H1 (cell line): ENCODE results near the gene ABCD4. TPM values are rescaled to one million over a fixed set of nuclear protein-coding genes. Genes with fewer than 3 reads are reported as not detected.
A peak's percentile ranks its signal among the peaks of the same experiment; 100 is the strongest.

Experiments
- BACH1 ChIP-seq: IDR thresholded peaks from 2 replicates; pipeline ENCODE4 v1.6.1; 2012; ENCODE audit warnings: low read length, improper control_type of control experiment
- EGR1 ChIP-seq: IDR thresholded peaks from 2 replicates; pipeline ENCODE4 v1.6.1; 2011; ENCODE audit warnings: low read depth, low read length, borderline replicate concordance
- KDM1A ChIP-seq: fragments of 200-600, 300-600 bp; sonication (generic); IDR thresholded peaks from 2 replicates; pipeline ENCODE4 v1.7.1; 2016; ENCODE audit warnings: mild to moderate bottlenecking, low read length, borderline replicate concordance
- KDM5A ChIP-seq: fragments of 200-600 bp; IDR thresholded peaks from 2 replicates; pipeline ENCODE4 v1.7.1; 2012; ENCODE audit warnings: mild to moderate bottlenecking, low read length, inconsistent platforms, mixed read lengths
- NRF1 ChIP-seq: IDR thresholded peaks from 2 replicates; pipeline ENCODE4 v1.6.1; 2011; ENCODE audit warnings: mild to moderate bottlenecking, low read depth, low read length, improper control_type of control experiment
- POLR2A ChIP-seq, 2 experiments: IDR thresholded peaks; 1 replicate in 1 of 2; 2 replicates in 1 of 2; pipeline ENCODE4 v1.6.1; 2011; ENCODE audit warnings: low read depth in 2 of 2, low read length in 2 of 2, mild to moderate bottlenecking in 2 of 2; ENCODE audit errors: control extremely low read depth in 1 of 2
- TEAD4 ChIP-seq: IDR thresholded peaks from 2 replicates; pipeline ENCODE4 v1.6.1; 2012; ENCODE audit warnings: low read depth, low read length, inconsistent platforms, mixed read lengths
- ZNF274 ChIP-seq: IDR thresholded peaks from 2 replicates; pipeline ENCODE4 v1.7.0; 2012; ENCODE audit warnings: low read length, borderline replicate concordance; ENCODE audit errors: extremely low read depth
- polyA plus RNA-seq, 7 experiments: library from polyadenylated mRNA; depleted of rRNA in 3 of 7; stranded (reverse) in 5 of 7; unstranded in 2 of 7; fragments of >200 nt in 5 of 7; fragments of 200-250 nt in 2 of 7; gene quantifications; 1 replicate in 5 of 7; 2 replicates in 1 of 7; 4 replicates in 1 of 7; pipeline versions ENCODE4 v1.2.1 to v1.2.3, GENCODE V29; 2011 to 2013; ENCODE audit warnings: missing spikeins in 2 of 7, mixed read lengths in 2 of 7
- total RNA-seq: library from RNA; stranded (reverse); fragmentation: NEBNext Ultra II Directional; extraction: Animal tissue kit (Norgen Biotek cat#: 25700); gene quantifications from 2 replicates; pipeline ENCODE4 v1.2.1, GENCODE V29; 2021
- TF ChIP-seq, protein P1 (sequence below): fragments of 300-600 bp; sonication (generic); IDR thresholded peaks from 2 replicates; pipeline ENCODE4 v1.7.1; 2012; ENCODE audit warnings: low read length, moderate library complexity, mild to moderate bottlenecking, inconsistent platforms; ENCODE audit not compliant: insufficient replicate concordance
- TF ChIP-seq, protein P2 (sequence below): IDR thresholded peaks from 2 replicates; pipeline ENCODE4 v1.6.1; 2012; ENCODE audit warnings: inconsistent platforms

The ABCD4 gene
- total and polyA plus RNA-seq, 2 of the 8 experiments (the other 6 are each of a cell fraction or from before 2014, with no cell fraction given), result 47.9 to 97.7 TPM

DNA sequence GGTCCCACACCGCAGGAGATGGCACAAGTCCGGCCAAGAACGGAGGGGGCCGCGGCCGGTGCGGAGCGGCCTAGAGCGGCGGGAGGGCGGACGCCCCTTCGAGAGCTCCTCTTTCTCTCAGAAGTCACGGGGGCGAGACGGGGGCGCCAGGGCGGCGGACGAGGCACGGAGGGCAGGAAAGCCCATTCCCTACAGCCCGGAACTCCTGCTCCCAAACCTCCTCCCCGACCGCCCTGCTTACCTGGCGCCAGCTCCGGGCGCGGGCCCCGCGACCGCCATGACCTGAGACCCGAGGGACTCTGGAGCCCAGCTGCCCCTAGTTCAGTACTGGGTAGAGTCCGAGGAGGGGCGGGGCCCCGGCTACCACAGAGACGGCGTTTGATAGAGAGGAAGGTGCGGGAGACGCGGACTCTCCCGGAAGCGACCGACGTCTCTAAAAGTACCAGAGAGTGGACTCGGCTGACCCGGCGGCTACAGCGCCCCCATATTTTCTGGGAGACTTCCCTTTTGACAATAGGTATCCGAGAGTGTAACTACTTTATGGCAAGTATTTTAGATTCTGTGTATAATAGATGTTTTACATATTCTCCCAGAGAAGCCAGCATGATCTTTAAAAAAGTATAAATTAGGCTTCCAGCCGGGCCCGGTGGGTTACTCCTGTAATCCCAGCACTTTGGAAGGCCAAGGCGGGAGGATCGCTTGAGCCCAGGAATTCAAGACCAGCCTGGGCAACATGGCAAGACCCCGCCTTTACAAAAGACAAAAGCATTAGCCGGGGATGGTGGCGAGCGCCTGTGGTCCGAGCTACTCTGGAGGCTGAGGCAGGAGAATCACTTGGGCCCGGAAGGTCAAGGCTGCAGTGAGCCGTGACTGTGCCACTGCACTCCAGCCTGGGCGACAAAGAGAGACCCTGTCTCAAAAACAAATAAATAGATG is at the start of gene ABCD4 (continued):
- TF ChIP-seq KDM1A (peak; percentile 74; the same call in 1 of the 2 replicates), BACH1 (no peak), TEAD4 (no peak), KDM5A (no peak), ZNF274 (no peak), EGR1 (peak; percentile 88), NRF1 (no peak), POLR2A (IDR thresholded peaks at IDR 0.05; ENCODE audit: control extremely low read depth in 1 of 2, low read depth in 2 of 2, low read length in 2 of 2) (peak; percentile 98 to 100)
- TF ChIP-seq, protein P1, sequence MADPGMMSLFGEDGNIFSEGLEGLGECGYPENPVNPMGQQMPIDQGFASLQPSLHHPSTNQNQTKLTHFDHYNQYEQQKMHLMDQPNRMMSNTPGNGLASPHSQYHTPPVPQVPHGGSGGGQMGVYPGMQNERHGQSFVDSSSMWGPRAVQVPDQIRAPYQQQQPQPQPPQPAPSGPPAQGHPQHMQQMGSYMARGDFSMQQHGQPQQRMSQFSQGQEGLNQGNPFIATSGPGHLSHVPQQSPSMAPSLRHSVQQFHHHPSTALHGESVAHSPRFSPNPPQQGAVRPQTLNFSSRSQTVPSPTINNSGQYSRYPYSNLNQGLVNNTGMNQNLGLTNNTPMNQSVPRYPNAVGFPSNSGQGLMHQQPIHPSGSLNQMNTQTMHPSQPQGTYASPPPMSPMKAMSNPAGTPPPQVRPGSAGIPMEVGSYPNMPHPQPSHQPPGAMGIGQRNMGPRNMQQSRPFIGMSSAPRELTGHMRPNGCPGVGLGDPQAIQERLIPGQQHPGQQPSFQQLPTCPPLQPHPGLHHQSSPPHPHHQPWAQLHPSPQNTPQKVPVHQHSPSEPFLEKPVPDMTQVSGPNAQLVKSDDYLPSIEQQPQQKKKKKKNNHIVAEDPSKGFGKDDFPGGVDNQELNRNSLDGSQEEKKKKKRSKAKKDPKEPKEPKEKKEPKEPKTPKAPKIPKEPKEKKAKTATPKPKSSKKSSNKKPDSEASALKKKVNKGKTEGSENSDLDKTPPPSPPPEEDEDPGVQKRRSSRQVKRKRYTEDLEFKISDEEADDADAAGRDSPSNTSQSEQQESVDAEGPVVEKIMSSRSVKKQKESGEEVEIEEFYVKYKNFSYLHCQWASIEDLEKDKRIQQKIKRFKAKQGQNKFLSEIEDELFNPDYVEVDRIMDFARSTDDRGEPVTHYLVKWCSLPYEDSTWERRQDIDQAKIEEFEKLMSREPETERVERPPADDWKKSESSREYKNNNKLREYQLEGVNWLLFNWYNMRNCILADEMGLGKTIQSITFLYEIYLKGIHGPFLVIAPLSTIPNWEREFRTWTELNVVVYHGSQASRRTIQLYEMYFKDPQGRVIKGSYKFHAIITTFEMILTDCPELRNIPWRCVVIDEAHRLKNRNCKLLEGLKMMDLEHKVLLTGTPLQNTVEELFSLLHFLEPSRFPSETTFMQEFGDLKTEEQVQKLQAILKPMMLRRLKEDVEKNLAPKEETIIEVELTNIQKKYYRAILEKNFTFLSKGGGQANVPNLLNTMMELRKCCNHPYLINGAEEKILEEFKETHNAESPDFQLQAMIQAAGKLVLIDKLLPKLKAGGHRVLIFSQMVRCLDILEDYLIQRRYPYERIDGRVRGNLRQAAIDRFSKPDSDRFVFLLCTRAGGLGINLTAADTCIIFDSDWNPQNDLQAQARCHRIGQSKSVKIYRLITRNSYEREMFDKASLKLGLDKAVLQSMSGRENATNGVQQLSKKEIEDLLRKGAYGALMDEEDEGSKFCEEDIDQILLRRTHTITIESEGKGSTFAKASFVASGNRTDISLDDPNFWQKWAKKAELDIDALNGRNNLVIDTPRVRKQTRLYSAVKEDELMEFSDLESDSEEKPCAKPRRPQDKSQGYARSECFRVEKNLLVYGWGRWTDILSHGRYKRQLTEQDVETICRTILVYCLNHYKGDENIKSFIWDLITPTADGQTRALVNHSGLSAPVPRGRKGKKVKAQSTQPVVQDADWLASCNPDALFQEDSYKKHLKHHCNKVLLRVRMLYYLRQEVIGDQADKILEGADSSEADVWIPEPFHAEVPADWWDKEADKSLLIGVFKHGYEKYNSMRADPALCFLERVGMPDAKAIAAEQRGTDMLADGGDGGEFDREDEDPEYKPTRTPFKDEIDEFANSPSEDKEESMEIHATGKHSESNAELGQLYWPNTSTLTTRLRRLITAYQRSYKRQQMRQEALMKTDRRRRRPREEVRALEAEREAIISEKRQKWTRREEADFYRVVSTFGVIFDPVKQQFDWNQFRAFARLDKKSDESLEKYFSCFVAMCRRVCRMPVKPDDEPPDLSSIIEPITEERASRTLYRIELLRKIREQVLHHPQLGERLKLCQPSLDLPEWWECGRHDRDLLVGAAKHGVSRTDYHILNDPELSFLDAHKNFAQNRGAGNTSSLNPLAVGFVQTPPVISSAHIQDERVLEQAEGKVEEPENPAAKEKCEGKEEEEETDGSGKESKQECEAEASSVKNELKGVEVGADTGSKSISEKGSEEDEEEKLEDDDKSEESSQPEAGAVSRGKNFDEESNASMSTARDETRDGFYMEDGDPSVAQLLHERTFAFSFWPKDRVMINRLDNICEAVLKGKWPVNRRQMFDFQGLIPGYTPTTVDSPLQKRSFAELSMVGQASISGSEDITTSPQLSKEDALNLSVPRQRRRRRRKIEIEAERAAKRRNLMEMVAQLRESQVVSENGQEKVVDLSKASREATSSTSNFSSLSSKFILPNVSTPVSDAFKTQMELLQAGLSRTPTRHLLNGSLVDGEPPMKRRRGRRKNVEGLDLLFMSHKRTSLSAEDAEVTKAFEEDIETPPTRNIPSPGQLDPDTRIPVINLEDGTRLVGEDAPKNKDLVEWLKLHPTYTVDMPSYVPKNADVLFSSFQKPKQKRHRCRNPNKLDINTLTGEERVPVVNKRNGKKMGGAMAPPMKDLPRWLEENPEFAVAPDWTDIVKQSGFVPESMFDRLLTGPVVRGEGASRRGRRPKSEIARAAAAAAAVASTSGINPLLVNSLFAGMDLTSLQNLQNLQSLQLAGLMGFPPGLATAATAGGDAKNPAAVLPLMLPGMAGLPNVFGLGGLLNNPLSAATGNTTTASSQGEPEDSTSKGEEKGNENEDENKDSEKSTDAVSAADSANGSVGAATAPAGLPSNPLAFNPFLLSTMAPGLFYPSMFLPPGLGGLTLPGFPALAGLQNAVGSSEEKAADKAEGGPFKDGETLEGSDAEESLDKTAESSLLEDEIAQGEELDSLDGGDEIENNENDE, result no peak
- TF ChIP-seq, protein P2, sequence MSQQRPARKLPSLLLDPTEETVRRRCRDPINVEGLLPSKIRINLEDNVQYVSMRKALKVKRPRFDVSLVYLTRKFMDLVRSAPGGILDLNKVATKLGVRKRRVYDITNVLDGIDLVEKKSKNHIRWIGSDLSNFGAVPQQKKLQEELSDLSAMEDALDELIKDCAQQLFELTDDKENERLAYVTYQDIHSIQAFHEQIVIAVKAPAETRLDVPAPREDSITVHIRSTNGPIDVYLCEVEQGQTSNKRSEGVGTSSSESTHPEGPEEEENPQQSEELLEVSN, result no peak
